ENCODE data around the gene SHQ1.
A peak's percentile ranks its signal among the peaks of the same experiment; 100 is the strongest.
"Not testable (repeated sequence)": the region's sequence is repeated elsewhere in the genome, so short reads cannot be mapped to it uniquely, and the experiment has no call there.

The SHQ1 gene

GRCh38 chr3:72746430-72747411, 101.5 kb downstream of the SHQ1 start:
- DNase-seq = peak; percentile 32

GRCh38 chr3:72745146-72745999, 102.9 kb downstream of the SHQ1 start:
- DNase-seq = peak; percentile 71

- no peak for DNase-seq
Measured at GRCh38 chr3:72744330-72744729, 103.9 kb downstream of the SHQ1 start.

- DNase-seq = peak; percentile 64
Measured at GRCh38 chr3:72739531-72740466, 108.4 kb downstream of the SHQ1 start.

- DNase-seq = no peak
Measured at GRCh38 chr3:72738752-72739530, 109.3 kb downstream of the SHQ1 start.

GRCh38 chr3:72735072-72735471, 113.2 kb downstream of the SHQ1 start:
- DNase-seq = not testable (repeated sequence)

GRCh38 chr3:72733676-72734075, 114.6 kb downstream of the SHQ1 start:
- no peak for DNase-seq

GRCh38 chr3:72732666-72733345, 115.4 kb downstream of the SHQ1 start:
- DNase-seq = not testable (repeated sequence)

GRCh38 chr3:72728958-72729467, 119.2 kb downstream of the SHQ1 start:
- no peak for DNase-seq

GRCh38 chr3:72728329-72728889, 119.8 kb downstream of the SHQ1 start:
- no peak for DNase-seq

GRCh38 chr3:72727726-72728125, 120.5 kb downstream of the SHQ1 start:
- no peak for DNase-seq

- DNase-seq = no peak
Measured at GRCh38 chr3:72727172-72727571, 121.1 kb downstream of the SHQ1 start.

GRCh38 chr3:72725229-72725628, 123.0 kb downstream of the SHQ1 start:
- no peak for DNase-seq

- DNase-seq = no peak
Measured at GRCh38 chr3:72724070-72724469, 124.2 kb downstream of the SHQ1 start.

- peak; percentile 27 for DNase-seq
Measured at GRCh38 chr3:72722930-72723726, 125.1 kb downstream of the SHQ1 start.

- no peak for DNase-seq
Measured at GRCh38 chr3:72721683-72722381, 126.4 kb downstream of the SHQ1 start.

- DNase-seq = no peak
Measured at GRCh38 chr3:72720566-72720965, 127.7 kb downstream of the SHQ1 start.

GRCh38 chr3:72719137-72719536, 129.1 kb downstream of the SHQ1 start:
- DNase-seq = no peak

- not testable (repeated sequence) for DNase-seq
Measured at GRCh38 chr3:72714135-72714534, 134.1 kb downstream of the SHQ1 start.

All from kidney glomerular epithelial cell (primary cell).